Non-pigmented ciliary epithelial cell (primary cell): ENCODE results near the gene CHMP4B.
"Not testable (repeated sequence)": the region's sequence is repeated elsewhere in the genome, so short reads cannot be mapped to it uniquely, and the experiment has no call there.

Experiments
- DNase-seq: peaks from one replicate; pipeline ENCODE4 v3.0.0-alpha.2; 2010; ENCODE audit warnings: low read depth

CHMP4B gene

GRCh38 chr20:33789858-33790182, 21.3 kb upstream of the CHMP4B start:
- no peak for DNase-seq

- no peak for DNase-seq
These were observed 20.6 kb upstream of the CHMP4B start for GRCh38 chr20:33790566-33790965.

GRCh38 chr20:33791021-33791420, 20.1 kb upstream of the CHMP4B start:
- no peak for DNase-seq

GRCh38 chr20:33791540-33791939, 19.6 kb upstream of the CHMP4B start:
- no peak for DNase-seq

GRCh38 chr20:33791959-33792597, 19.1 kb upstream of the CHMP4B start:
- DNase-seq = no peak

- DNase-seq = not testable (repeated sequence)
These were observed 18.6 kb upstream of the CHMP4B start for GRCh38 chr20:33792598-33792989.

- peak; percentile 15 for DNase-seq
These were observed 17.9 kb upstream of the CHMP4B start for GRCh38 chr20:33793011-33793931.

- DNase-seq = no peak
These were observed 14.8 kb upstream of the CHMP4B start for GRCh38 chr20:33796263-33796906.

GRCh38 chr20:33796907-33797544, 14.1 kb upstream of the CHMP4B start:
- DNase-seq = no peak

GRCh38 chr20:33798444-33798843, 12.7 kb upstream of the CHMP4B start:
- no peak for DNase-seq

GRCh38 chr20:33803921-33804337, 7.2 kb upstream of the CHMP4B start:
- DNase-seq = peak; percentile 55

- DNase-seq = no peak
These were observed 2.8 kb upstream of the CHMP4B start for GRCh38 chr20:33808388-33808787.

GRCh38 chr20:33810259-33810658, 889 bp upstream of the CHMP4B start:
- no peak for DNase-seq

GRCh38 chr20:33811776-33812151, 616 bp downstream of the CHMP4B start:
- no peak for DNase-seq

GRCh38 chr20:33812152-33812849, 1.2 kb downstream of the CHMP4B start:
- DNase-seq = peak; percentile 63

GRCh38 chr20:33812908-33813462, 1.8 kb downstream of the CHMP4B start:
- no peak for DNase-seq

GRCh38 chr20:33814238-33814712, 3.1 kb downstream of the CHMP4B start:
- no peak for DNase-seq

GRCh38 chr20:33815671-33816070, 4.5 kb downstream of the CHMP4B start:
- no peak for DNase-seq

- no peak for DNase-seq
These were observed 5.0 kb downstream of the CHMP4B start for GRCh38 chr20:33816191-33816590.

- DNase-seq = no peak
These were observed 6.3 kb downstream of the CHMP4B start for GRCh38 chr20:33817411-33817810.

- DNase-seq = no peak
These were observed 8.3 kb downstream of the CHMP4B start for GRCh38 chr20:33819456-33819855.
